GM18511 (cell line): ENCODE measurements around the gene IKBKE.

Source experiments
- ATAC-seq: cut with Tn5 transposase; IDR thresholded peaks from one replicate; pipeline ENCODE4 v1.9.1; 2021; ENCODE audit warnings: mild to moderate bottlenecking, moderate library complexity; ENCODE audit not compliant: unreplicated experiment

The IKBKE gene

DNA sequence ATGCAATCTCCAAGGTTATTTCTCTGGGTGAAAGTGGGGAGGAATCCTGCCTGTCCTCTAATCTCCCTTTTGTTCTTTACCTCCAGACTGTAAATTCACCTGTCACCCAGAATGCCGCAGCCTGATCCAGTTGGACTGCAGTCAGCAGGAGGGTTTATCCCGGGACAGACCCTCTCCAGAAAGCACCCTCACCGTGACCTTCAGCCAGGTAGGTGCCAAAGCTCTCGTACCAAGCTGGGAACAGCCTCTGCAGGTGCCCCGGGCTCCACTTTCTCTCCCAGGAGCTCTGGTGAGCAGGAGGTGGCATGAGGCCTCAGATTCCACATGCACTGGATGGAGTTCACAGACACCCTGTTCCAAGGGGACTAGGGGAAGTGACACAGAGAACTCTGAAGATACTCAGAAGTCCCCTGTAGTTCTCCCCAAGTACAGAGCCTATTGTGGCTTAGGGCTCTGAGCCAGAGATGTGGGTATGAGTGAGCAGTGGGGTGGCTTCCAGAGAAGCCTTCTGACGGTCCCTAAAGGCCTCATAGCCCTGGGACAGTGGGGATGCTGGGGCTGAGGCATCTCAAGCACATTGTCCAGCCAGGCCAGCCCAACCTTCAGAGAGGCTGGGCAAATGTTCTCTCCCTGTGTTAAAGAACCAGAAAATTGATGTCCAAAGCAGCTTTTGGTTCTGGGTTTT, 68.0 kb downstream of the IKBKE start:
- ATAC-seq = no peak

DNA sequence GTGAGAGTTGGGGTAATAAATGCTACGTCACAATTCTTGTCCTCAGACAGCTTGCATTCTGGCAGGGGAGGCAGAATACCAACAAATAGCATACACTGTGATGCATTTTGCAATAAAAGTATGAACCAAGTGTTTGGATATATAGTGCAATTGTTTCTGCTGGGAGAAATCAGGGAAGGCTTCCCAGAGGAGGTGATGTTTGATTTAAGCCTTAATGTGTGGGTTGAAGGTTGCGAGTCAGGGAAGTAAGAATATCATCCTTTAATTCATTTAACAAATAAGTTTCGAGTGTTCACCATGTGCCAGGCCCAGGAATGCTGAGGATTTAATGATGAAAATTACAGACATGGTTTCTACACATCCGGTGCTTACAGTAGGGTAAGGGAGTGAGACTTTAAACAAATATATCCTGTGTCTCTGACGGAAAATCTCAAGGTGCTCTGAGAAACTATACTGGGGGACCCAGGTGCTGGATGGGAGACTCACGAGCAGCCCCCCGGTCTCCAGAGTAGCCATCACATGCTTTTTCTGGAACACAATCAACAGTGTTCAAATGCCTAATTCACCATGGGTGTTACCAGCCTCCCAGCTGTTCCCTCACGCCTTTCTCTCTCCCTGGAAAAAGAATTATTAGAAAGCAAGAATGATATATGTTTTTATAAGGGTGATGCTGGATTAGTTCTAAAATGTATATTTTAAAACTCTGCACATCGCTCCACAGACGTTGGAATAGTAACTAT, 68.8 kb downstream of the IKBKE start:
- ATAC-seq = no peak

GRCh38 chr1:206540044-206540780, 69.9 kb downstream of the IKBKE start:
- ATAC-seq = no peak

GRCh38 chr1:206541236-206541833, 71.1 kb downstream of the IKBKE start:
- ATAC-seq = no peak

DNA sequence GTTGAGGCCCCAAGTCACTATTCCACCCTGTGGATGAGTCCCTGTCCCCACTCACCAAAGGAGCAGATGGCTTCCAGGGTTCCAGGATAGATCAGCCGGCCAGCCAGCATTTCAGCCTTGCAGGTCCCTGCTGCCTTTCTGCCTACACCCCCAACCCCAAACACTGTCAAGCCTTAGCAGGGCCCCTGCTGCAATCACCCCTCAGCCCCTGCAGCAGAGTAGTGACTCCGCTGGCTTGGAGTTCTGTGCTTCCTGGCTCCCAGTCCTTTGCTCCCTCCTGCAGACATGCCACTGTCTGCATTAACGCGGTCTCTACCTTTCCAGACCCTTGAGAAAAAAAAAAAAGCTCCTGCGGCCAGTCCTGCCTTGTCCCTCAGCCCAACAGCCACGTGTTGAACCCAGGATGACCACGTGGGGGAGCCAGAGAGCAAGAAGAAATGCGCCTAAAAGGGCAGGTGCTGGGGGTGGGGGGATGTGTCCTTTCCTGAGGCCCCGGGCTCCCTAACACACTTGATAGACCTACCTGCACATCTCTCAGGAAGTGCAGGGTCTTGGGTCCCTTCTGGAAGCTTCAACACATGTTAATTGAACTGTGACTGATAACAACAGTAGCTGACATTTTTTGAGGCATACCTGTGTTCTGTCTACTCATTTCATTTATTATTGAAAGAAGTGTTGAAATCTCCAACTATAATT, 74.4 kb downstream of the IKBKE start:
- peak; percentile 50 for ATAC-seq

GRCh38 chr1:206545351-206545750, 75.1 kb downstream of the IKBKE start:
- ATAC-seq = no peak
